Measurements from ENCODE around the gene SEMA4C.

The SEMA4C gene

GRCh38 chr2:96898135-96898505, 28.2 kb upstream of the SEMA4C start:
- Histone ChIP-seq H3K36me3 (ENCODE audit: control insufficient read depth in 2 of 2, insufficient read depth in 2 of 2, low read length in 2 of 2) (no peaks in the 10 kb centered on the region), H3K27me3 (ENCODE audit: control insufficient read depth in 2 of 2, insufficient read depth in 2 of 2, low read length in 2 of 2) (no peaks in the 10 kb centered on the region), H3K9me3 (ENCODE audit: control insufficient read depth in 2 of 2, low read length in 2 of 2) (no peaks in the 10 kb centered on the region), H3K4me3 (ENCODE audit: low read length in 2 of 2) (no peak overlapping the region), H3K27ac (ENCODE audit: low read depth in 2 of 2, low read length in 2 of 2) (no peak overlapping the region), H3K9ac (ENCODE audit: low read depth in 1 of 2, low read length in 2 of 2) (no peak overlapping the region), H3K4me1 (ENCODE audit: control insufficient read depth in 2 of 2, insufficient read depth in 2 of 2, low read length in 2 of 2) (peaks cover 14 to 18% of the 10 kb centered on the region in 2 donors)

- no peak overlapping the region for H3K9ac ChIP-seq (ENCODE audit: low read depth in 1 of 2, low read length in 2 of 2)
- H3K4me1 ChIP-seq (ENCODE audit: control insufficient read depth in 2 of 2, insufficient read depth in 2 of 2, low read length in 2 of 2) = peaks cover 14 to 18% of the 10 kb centered on the region in 2 donors
- H3K36me3 ChIP-seq (ENCODE audit: control insufficient read depth in 2 of 2, insufficient read depth in 2 of 2, low read length in 2 of 2) = no peaks in the 10 kb centered on the region
- H3K27me3 ChIP-seq (ENCODE audit: control insufficient read depth in 2 of 2, insufficient read depth in 2 of 2, low read length in 2 of 2) = no peaks in the 10 kb centered on the region
- H3K9me3 ChIP-seq (ENCODE audit: control insufficient read depth in 2 of 2, low read length in 2 of 2) = no peaks in the 10 kb centered on the region
- H3K4me3 ChIP-seq (ENCODE audit: low read length in 2 of 2) = no peak overlapping the region
- H3K27ac ChIP-seq (ENCODE audit: low read depth in 2 of 2, low read length in 2 of 2) = no peak overlapping the region
Measured at GRCh38 chr2:96897491-96898134, 27.7 kb upstream of the SEMA4C start.

GRCh38 chr2:96895746-96896651, 26.1 kb upstream of the SEMA4C start:
- Histone ChIP-seq H3K9ac (ENCODE audit: low read depth in 1 of 2, low read length in 2 of 2) (no peak overlapping the region), H3K27me3 (ENCODE audit: control insufficient read depth in 2 of 2, insufficient read depth in 2 of 2, low read length in 2 of 2) (no peaks in the 10 kb centered on the region), H3K9me3 (ENCODE audit: control insufficient read depth in 2 of 2, low read length in 2 of 2) (no peaks in the 10 kb centered on the region), H3K4me3 (ENCODE audit: low read length in 2 of 2) (no peak overlapping the region), H3K36me3 (ENCODE audit: control insufficient read depth in 2 of 2, insufficient read depth in 2 of 2, low read length in 2 of 2) (no peaks in the 10 kb centered on the region), H3K27ac (ENCODE audit: low read depth in 2 of 2, low read length in 2 of 2) (peak overlapping the region in 1 of 2 donors; percentile 23), H3K4me1 (ENCODE audit: control insufficient read depth in 2 of 2, insufficient read depth in 2 of 2, low read length in 2 of 2) (peaks cover 21 to 25% of the 10 kb centered on the region in 2 donors)

- H3K27ac ChIP-seq (ENCODE audit: low read depth in 2 of 2, low read length in 2 of 2) = no peak overlapping the region
- H3K36me3 ChIP-seq (ENCODE audit: control insufficient read depth in 2 of 2, insufficient read depth in 2 of 2, low read length in 2 of 2) = no peaks in the 10 kb centered on the region
- peaks cover 21 to 25% of the 10 kb centered on the region in 2 donors for H3K4me1 ChIP-seq (ENCODE audit: control insufficient read depth in 2 of 2, insufficient read depth in 2 of 2, low read length in 2 of 2)
- no peak overlapping the region for H3K9ac ChIP-seq (ENCODE audit: low read depth in 1 of 2, low read length in 2 of 2)
- H3K4me3 ChIP-seq (ENCODE audit: low read length in 2 of 2) = no peak overlapping the region
- no peaks in the 10 kb centered on the region for H3K27me3 ChIP-seq (ENCODE audit: control insufficient read depth in 2 of 2, insufficient read depth in 2 of 2, low read length in 2 of 2)
- no peaks in the 10 kb centered on the region for H3K9me3 ChIP-seq (ENCODE audit: control insufficient read depth in 2 of 2, low read length in 2 of 2)
Measured at GRCh38 chr2:96895032-96895745, 25.3 kb upstream of the SEMA4C start.

- no peak overlapping the region for H3K9ac ChIP-seq (ENCODE audit: low read depth in 1 of 2, low read length in 2 of 2)
- H3K4me3 ChIP-seq (ENCODE audit: low read length in 2 of 2) = no peak overlapping the region
- no peaks in the 10 kb centered on the region for H3K9me3 ChIP-seq (ENCODE audit: control insufficient read depth in 2 of 2, low read length in 2 of 2)
- H3K36me3 ChIP-seq (ENCODE audit: control insufficient read depth in 2 of 2, insufficient read depth in 2 of 2, low read length in 2 of 2) = no peaks in the 10 kb centered on the region
- H3K27me3 ChIP-seq (ENCODE audit: control insufficient read depth in 2 of 2, insufficient read depth in 2 of 2, low read length in 2 of 2) = no peaks in the 10 kb centered on the region
- H3K27ac ChIP-seq (ENCODE audit: low read depth in 2 of 2, low read length in 2 of 2) = no peak overlapping the region
- H3K4me1 ChIP-seq (ENCODE audit: control insufficient read depth in 2 of 2, insufficient read depth in 2 of 2, low read length in 2 of 2) = peaks cover 21 to 25% of the 10 kb centered on the region in 2 donors
Measured at GRCh38 chr2:96894151-96894531, 24.3 kb upstream of the SEMA4C start.

- Histone ChIP-seq H3K4me3 (ENCODE audit: low read length in 2 of 2) (no peak overlapping the region), H3K36me3 (ENCODE audit: control insufficient read depth in 2 of 2, insufficient read depth in 2 of 2, low read length in 2 of 2) (no peaks in the 10 kb centered on the region), H3K9ac (ENCODE audit: low read depth in 1 of 2, low read length in 2 of 2) (no peak overlapping the region), H3K4me1 (ENCODE audit: control insufficient read depth in 2 of 2, insufficient read depth in 2 of 2, low read length in 2 of 2) (peaks cover 26 to 31% of the 10 kb centered on the region in 2 donors), H3K9me3 (ENCODE audit: control insufficient read depth in 2 of 2, low read length in 2 of 2) (no peaks in the 10 kb centered on the region), H3K27ac (ENCODE audit: low read depth in 2 of 2, low read length in 2 of 2) (no peak overlapping the region), H3K27me3 (ENCODE audit: control insufficient read depth in 2 of 2, insufficient read depth in 2 of 2, low read length in 2 of 2) (no peaks in the 10 kb centered on the region)
Measured at GRCh38 chr2:96893289-96894150, 23.6 kb upstream of the SEMA4C start.

GRCh38 chr2:96891591-96892333, 21.9 kb upstream of the SEMA4C start:
- Histone ChIP-seq H3K36me3 (ENCODE audit: control insufficient read depth in 2 of 2, insufficient read depth in 2 of 2, low read length in 2 of 2) (no peaks in the 10 kb centered on the region), H3K4me3 (ENCODE audit: low read length in 2 of 2) (no peak overlapping the region), H3K9ac (ENCODE audit: low read depth in 1 of 2, low read length in 2 of 2) (no peak overlapping the region), H3K9me3 (ENCODE audit: control insufficient read depth in 2 of 2, low read length in 2 of 2) (no peaks in the 10 kb centered on the region), H3K4me1 (ENCODE audit: control insufficient read depth in 2 of 2, insufficient read depth in 2 of 2, low read length in 2 of 2) (peaks cover 39 to 46% of the 10 kb centered on the region in 2 donors), H3K27me3 (ENCODE audit: control insufficient read depth in 2 of 2, insufficient read depth in 2 of 2, low read length in 2 of 2) (no peaks in the 10 kb centered on the region), H3K27ac (ENCODE audit: low read depth in 2 of 2, low read length in 2 of 2) (peak overlapping the region in 1 of 2 donors; percentile 43)

GRCh38 chr2:96890726-96891385, 21.0 kb upstream of the SEMA4C start:
- H3K9ac ChIP-seq (ENCODE audit: low read depth in 1 of 2, low read length in 2 of 2) = peak overlapping the region in 1 of 2 donors; percentile 24
- H3K9me3 ChIP-seq (ENCODE audit: control insufficient read depth in 2 of 2, low read length in 2 of 2) = no peaks in the 10 kb centered on the region
- peaks cover 31 to 38% of the 10 kb centered on the region in 2 donors for H3K4me1 ChIP-seq (ENCODE audit: control insufficient read depth in 2 of 2, insufficient read depth in 2 of 2, low read length in 2 of 2)
- H3K27me3 ChIP-seq (ENCODE audit: control insufficient read depth in 2 of 2, insufficient read depth in 2 of 2, low read length in 2 of 2) = no peaks in the 10 kb centered on the region
- H3K4me3 ChIP-seq (ENCODE audit: low read length in 2 of 2) = no peak overlapping the region
- peak overlapping the region in 1 of 2 donors; percentile 43 for H3K27ac ChIP-seq (ENCODE audit: low read depth in 2 of 2, low read length in 2 of 2)
- no peaks in the 10 kb centered on the region for H3K36me3 ChIP-seq (ENCODE audit: control insufficient read depth in 2 of 2, insufficient read depth in 2 of 2, low read length in 2 of 2)

- no peaks in the 10 kb centered on the region for H3K27me3 ChIP-seq (ENCODE audit: control insufficient read depth in 2 of 2, insufficient read depth in 2 of 2, low read length in 2 of 2)
- H3K4me3 ChIP-seq (ENCODE audit: low read length in 2 of 2) = no peak overlapping the region
- H3K36me3 ChIP-seq (ENCODE audit: control insufficient read depth in 2 of 2, insufficient read depth in 2 of 2, low read length in 2 of 2) = no peaks in the 10 kb centered on the region
- H3K27ac ChIP-seq (ENCODE audit: low read depth in 2 of 2, low read length in 2 of 2) = no peak overlapping the region
- H3K9me3 ChIP-seq (ENCODE audit: control insufficient read depth in 2 of 2, low read length in 2 of 2) = no peaks in the 10 kb centered on the region
- no peak overlapping the region for H3K9ac ChIP-seq (ENCODE audit: low read depth in 1 of 2, low read length in 2 of 2)
- H3K4me1 ChIP-seq (ENCODE audit: control insufficient read depth in 2 of 2, insufficient read depth in 2 of 2, low read length in 2 of 2) = peaks cover 26 to 32% of the 10 kb centered on the region in 2 donors
Measured at GRCh38 chr2:96890252-96890651, 20.4 kb upstream of the SEMA4C start.
